ENCODE results near the gene MOB1A. TPM values are rescaled to one million over a fixed set of nuclear protein-coding genes. Genes with fewer than 3 reads are reported as not detected.

The MOB1A gene
- total and polyA plus RNA-seq, 2 of the 13 experiments (the other 11 are each of a cell fraction or from before 2014, with no cell fraction given): 48.2 to 139 TPM

DNA sequence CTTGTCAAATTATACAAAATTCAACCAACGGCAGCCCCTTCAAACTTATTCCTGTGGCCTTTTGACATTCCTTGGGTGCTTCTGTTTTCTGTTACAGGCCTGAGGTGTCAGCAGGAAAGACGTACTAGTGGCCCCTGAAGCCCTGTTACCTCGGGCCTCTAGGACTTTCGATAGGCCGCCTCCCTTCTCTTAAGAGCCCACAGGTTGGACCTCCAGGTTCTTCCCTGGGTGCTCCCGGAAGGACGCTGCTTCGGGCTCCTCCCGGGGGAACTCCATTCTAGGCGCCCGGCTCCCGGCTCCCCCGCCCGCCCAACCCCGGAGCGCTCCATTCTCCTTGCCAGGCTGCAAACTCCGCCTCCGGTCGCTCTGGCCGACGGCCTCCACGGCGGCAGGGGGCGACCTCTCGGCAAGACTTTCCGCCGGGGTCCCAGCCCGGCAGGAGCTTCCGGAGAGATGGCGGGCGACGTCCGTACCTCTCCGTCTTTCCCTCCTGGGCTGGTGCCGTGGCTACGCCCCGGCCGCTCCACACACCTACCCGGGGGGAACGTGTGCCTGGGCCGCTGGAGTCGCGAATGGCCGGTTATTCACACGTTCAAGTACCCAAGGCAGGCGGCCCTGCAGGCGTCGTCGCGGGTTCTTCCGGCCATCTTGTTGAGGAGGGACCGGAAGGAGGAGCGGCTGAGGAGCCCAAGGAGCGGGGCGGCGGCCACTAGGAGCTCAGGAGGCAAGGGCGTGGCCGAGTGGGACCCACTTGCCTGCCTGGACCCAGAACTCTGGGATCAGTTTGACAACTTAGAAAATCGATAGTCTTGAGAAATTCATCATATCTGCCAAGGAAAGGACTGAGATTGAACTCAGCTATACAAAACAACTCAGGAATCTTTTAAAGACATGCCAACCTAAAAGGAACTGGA is 58.5 kb downstream of the MOB1A start (continued):
- peak; percentile 98 for TF ChIP-seq ZNF883 (CRISPR knock-in tag; IDR thresholded peaks at IDR 0.05; ENCODE audit: not compliant biosample characterization)
- peak; percentile 59; the same call in 1 of the 2 replicates for TF ChIP-seq ZBTB8A (CRISPR knock-in tag; IDR thresholded peaks at IDR 0.05; ENCODE audit: borderline replicate concordance, low read depth)
- peak; percentile 96 for TF ChIP-seq HDAC1 (CRISPR knock-in tag; IDR thresholded peaks at IDR 0.05)
- peak; percentile 64; the same call in 1 of the 2 replicates for TF ChIP-seq ZNF230 (CRISPR knock-in tag; IDR thresholded peaks at IDR 0.05)
- no peak for TF ChIP-seq NONO (IDR thresholded peaks at IDR 0.05)
- TF ChIP-seq NONO (CRISPR knock-in tag; conservative IDR thresholded peaks at IDR 0.05): peak; percentile 86
- no peak for TF ChIP-seq MTF1 (CRISPR knock-in tag; IDR thresholded peaks at IDR 0.05)
- peak; percentile 96 for TF ChIP-seq ASH2L (IDR thresholded peaks at IDR 0.05; ENCODE audit: insufficient read length, low read depth, low read length)
- peak; percentile 96 for TF ChIP-seq ZNF225 (CRISPR knock-in tag; IDR thresholded peaks at IDR 0.05)
- TF ChIP-seq ZNF598 (CRISPR knock-in tag; IDR thresholded peaks at IDR 0.05; ENCODE audit: borderline replicate concordance): peak; percentile 98; the same call in 1 of the 2 replicates
- TF ChIP-seq ZNF674 (CRISPR knock-in tag; IDR thresholded peaks at IDR 0.05; ENCODE audit: low read depth): no peak
- TF ChIP-seq, protein P1, sequence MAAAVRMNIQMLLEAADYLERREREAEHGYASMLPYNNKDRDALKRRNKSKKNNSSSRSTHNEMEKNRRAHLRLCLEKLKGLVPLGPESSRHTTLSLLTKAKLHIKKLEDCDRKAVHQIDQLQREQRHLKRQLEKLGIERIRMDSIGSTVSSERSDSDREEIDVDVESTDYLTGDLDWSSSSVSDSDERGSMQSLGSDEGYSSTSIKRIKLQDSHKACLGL (CRISPR knock-in tag; IDR thresholded peaks at IDR 0.05): peak; percentile 87
- 0 out of 2 replicates have a peak, but pooled peaks have one; percentile 32 for TF ChIP-seq RELA (CRISPR knock-in tag; IDR thresholded peaks at IDR 0.05)
- no peak for TF ChIP-seq RBAK (CRISPR knock-in tag; IDR thresholded peaks at IDR 0.05)
- TF ChIP-seq ZNF557 (CRISPR knock-in tag; IDR thresholded peaks at IDR 0.05): no peak
- TF ChIP-seq, protein P2, sequence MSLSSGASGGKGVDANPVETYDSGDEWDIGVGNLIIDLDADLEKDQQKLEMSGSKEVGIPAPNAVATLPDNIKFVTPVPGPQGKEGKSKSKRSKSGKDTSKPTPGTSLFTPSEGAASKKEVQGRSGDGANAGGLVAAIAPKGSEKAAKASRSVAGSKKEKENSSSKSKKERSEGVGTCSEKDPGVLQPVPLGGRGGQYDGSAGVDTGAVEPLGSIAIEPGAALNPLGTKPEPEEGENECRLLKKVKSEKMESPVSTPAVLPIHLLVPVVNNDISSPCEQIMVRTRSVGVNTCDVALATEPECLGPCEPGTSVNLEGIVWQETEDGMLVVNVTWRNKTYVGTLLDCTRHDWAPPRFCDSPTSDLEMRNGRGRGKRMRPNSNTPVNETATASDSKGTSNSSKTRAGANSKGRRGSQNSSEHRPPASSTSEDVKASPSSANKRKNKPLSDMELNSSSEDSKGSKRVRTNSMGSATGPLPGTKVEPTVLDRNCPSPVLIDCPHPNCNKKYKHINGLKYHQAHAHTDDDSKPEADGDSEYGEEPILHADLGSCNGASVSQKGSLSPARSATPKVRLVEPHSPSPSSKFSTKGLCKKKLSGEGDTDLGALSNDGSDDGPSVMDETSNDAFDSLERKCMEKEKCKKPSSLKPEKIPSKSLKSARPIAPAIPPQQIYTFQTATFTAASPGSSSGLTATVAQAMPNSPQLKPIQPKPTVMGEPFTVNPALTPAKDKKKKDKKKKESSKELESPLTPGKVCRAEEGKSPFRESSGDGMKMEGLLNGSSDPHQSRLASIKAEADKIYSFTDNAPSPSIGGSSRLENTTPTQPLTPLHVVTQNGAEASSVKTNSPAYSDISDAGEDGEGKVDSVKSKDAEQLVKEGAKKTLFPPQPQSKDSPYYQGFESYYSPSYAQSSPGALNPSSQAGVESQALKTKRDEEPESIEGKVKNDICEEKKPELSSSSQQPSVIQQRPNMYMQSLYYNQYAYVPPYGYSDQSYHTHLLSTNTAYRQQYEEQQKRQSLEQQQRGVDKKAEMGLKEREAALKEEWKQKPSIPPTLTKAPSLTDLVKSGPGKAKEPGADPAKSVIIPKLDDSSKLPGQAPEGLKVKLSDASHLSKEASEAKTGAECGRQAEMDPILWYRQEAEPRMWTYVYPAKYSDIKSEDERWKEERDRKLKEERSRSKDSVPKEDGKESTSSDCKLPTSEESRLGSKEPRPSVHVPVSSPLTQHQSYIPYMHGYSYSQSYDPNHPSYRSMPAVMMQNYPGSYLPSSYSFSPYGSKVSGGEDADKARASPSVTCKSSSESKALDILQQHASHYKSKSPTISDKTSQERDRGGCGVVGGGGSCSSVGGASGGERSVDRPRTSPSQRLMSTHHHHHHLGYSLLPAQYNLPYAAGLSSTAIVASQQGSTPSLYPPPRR (CRISPR knock-in tag; IDR thresholded peaks at IDR 0.05; ENCODE audit: borderline replicate concordance): no peak; the same call in 1 of the 2 replicates
- peak; percentile 92 for TF ChIP-seq SMYD3 (CRISPR knock-in tag; IDR thresholded peaks at IDR 0.05)
- peak; percentile 96 for TF ChIP-seq KMT2B (CRISPR knock-in tag; IDR thresholded peaks at IDR 0.05)
- TF ChIP-seq FOXA3 (CRISPR knock-in tag; IDR thresholded peaks at IDR 0.05): peak; percentile 58; the same call in 1 of the 2 replicates
- TF ChIP-seq ZNF530 (CRISPR knock-in tag; IDR thresholded peaks at IDR 0.05; ENCODE audit: low read depth): peak; percentile 92; the same call in 1 of the 2 replicates
- TF ChIP-seq GATAD1 (CRISPR knock-in tag; IDR thresholded peaks at IDR 0.05): peak; percentile 98
- TF ChIP-seq, protein P3, sequence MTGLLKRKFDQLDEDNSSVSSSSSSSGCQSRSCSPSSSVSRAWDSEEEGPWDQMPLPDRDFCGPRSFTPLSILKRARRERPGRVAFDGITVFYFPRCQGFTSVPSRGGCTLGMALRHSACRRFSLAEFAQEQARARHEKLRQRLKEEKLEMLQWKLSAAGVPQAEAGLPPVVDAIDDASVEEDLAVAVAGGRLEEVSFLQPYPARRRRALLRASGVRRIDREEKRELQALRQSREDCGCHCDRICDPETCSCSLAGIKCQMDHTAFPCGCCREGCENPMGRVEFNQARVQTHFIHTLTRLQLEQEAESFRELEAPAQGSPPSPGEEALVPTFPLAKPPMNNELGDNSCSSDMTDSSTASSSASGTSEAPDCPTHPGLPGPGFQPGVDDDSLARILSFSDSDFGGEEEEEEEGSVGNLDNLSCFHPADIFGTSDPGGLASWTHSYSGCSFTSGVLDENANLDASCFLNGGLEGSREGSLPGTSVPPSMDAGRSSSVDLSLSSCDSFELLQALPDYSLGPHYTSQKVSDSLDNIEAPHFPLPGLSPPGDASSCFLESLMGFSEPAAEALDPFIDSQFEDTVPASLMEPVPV (CRISPR knock-in tag; IDR thresholded peaks at IDR 0.05): peak; percentile 92
